A549 (cell line): ENCODE results near the gene TMEM221. TPM values are rescaled to one million over a fixed set of nuclear protein-coding genes. Genes with fewer than 3 reads are reported as not detected.

Source experiments
- ATAC-seq, 2 experiments: fragments of 200-7000 bp in 1 of 2; fragments of >200 bp in 1 of 2; cut with Nextera tagmentation in 1 of 2; cut with Tn5 transposase in 1 of 2; 3 replicates each; pipeline versions ENCODE4 v1.8.0 to v1.9.1; 2018 to 2020; ENCODE audit warnings: mild to moderate bottlenecking in 1 of 2, moderate library complexity in 1 of 2
- CTCF ChIA-PET: fragments of 300-600 bp; sonication (Branson Sonifier 250); formaldehyde crosslinking; extraction: SDS; loops from one replicate; lab custom pipeline; 2021; ENCODE audit warnings: antibody characterized with exemption, inconsistent platforms; lab: Yijun Ruan, JAX
- POLR2A ChIA-PET: fragments of 350-600 bp; formaldehyde crosslinking; extraction: SDS; loops from one replicate; lab custom pipeline; 2021; ENCODE audit warnings: antibody characterized with exemption, inconsistent platforms; lab: Yijun Ruan, JAX
- DNase-seq, 2 experiments: peaks; one replicate each; pipeline versions ENCODE4 v3.0.0 to v3.0.0-alpha.2; 2011 to 2016; ENCODE audit warnings: low read depth in 1 of 2, low spot score in 1 of 2
- FAIRE-seq: peaks from 2 replicates; lab custom pipeline; 2011; peaks lifted over from hg19 to GRCh38; lab: Jason Lieb, UNC
- H3K27ac ChIP-seq, 2 experiments: fragments of >200 bp; sonication (Bioruptor Twin); formaldehyde crosslinking; 3 replicates each; pipeline ENCODE4 v1.5.1; 2016 to 2017
- H3K4me1 ChIP-seq: fragments of >200 bp; sonication (Bioruptor Twin); formaldehyde crosslinking; 3 replicates; pipeline ENCODE4 v1.6.1; 2016
- H3K4me2 ChIP-seq: fragments of >200 bp; sonication (Bioruptor Twin); formaldehyde crosslinking; 3 replicates; pipeline ENCODE4 v1.6.1; 2016
- H3K4me3 ChIP-seq: fragments of >200 bp; sonication (Bioruptor Twin); formaldehyde crosslinking; 3 replicates; pipeline ENCODE4 v1.5.1; 2016
- H3K9me3 ChIP-seq: fragments of >200 bp; sonication (Bioruptor Twin); formaldehyde crosslinking; 3 replicates; pipeline ENCODE4 v1.6.1; 2016
- BHLHE40 ChIP-seq: IDR thresholded peaks from 2 replicates; pipeline ENCODE4 v1.6.1; 2012; ENCODE audit warnings: low read depth, low read length, inconsistent platforms
- CBX2 ChIP-seq: fragments of 200-600 bp; sonication (generic); IDR thresholded peaks from 2 replicates; pipeline ENCODE4 v1.6.1; 2016; ENCODE audit warnings: low read depth, mild to moderate bottlenecking, borderline replicate concordance
- CHD2 ChIP-seq: fragments of 150-350 bp; IDR thresholded peaks from 2 replicates; pipeline ENCODE4 v1.6.1; 2014; ENCODE audit warnings: low read length; ENCODE audit not compliant: partially characterized antibody
- EHMT2 ChIP-seq: fragments of 200-600 bp; sonication (generic); IDR thresholded peaks from 2 replicates; pipeline ENCODE4 v1.6.1; 2016; ENCODE audit warnings: antibody characterized with exemption, low read depth, mild to moderate bottlenecking, moderate library complexity
- ESRRA ChIP-seq: fragments of 150-350 bp; IDR thresholded peaks from 2 replicates; pipeline ENCODE4 v1.6.1; 2014; ENCODE audit warnings: mild to moderate bottlenecking, low read length, borderline replicate concordance
- FOXS1 ChIP-seq: fragments of 250-450 bp; sonication (Bioruptor Pico); IDR thresholded peaks from 2 replicates; pipeline ENCODE4 v1.5.0; 2020; ENCODE audit warnings: mild to moderate bottlenecking, moderate library complexity
- GATA3 ChIP-seq: IDR thresholded peaks from 2 replicates; pipeline ENCODE4 v1.6.1; 2012; ENCODE audit warnings: borderline replicate concordance
- HEYL ChIP-seq: fragments of 250-450 bp; sonication (Bioruptor Pico); IDR thresholded peaks from 2 replicates; pipeline ENCODE4 v1.8.0; 2021; ENCODE audit warnings: mild to moderate bottlenecking, moderate library complexity
- HOXA7 ChIP-seq: fragments of 250-450 bp; sonication (Bioruptor Pico); IDR thresholded peaks from 2 replicates; pipeline ENCODE4 v1.5.0; 2020; ENCODE audit warnings: mild to moderate bottlenecking, moderate library complexity
- HOXB13 ChIP-seq: fragments of 250-450 bp; sonication (Bioruptor Pico); IDR thresholded peaks from 2 replicates; pipeline ENCODE4 v1.5.0; 2020; ENCODE audit warnings: low read depth, mild to moderate bottlenecking, moderate library complexity
- HOXB5 ChIP-seq: fragments of 250-450 bp; sonication (Bioruptor Pico); IDR thresholded peaks from 2 replicates; pipeline ENCODE4 v1.5.0; 2020; ENCODE audit warnings: mild to moderate bottlenecking, moderate library complexity
- JUN ChIP-seq, 2 experiments: fragments of >200 bp; sonication (Bioruptor Twin); formaldehyde crosslinking; IDR thresholded peaks; 2 replicates in 1 of 2; 3 replicates in 1 of 2; pipeline ENCODE4 v1.6.1; 2016 to 2017
- KDM1A ChIP-seq: fragments of 200-600 bp; sonication (generic); IDR thresholded peaks from 2 replicates; pipeline ENCODE4 v1.6.1; 2016; ENCODE audit warnings: low read depth, mild to moderate bottlenecking
- MAZ ChIP-seq: fragments of 150-350 bp; IDR thresholded peaks from 2 replicates; pipeline ENCODE4 v1.6.1; 2014; ENCODE audit warnings: antibody characterized with exemption, low read depth, low read length, borderline replicate concordance
- MYC ChIP-seq: IDR thresholded peaks from 2 replicates; pipeline ENCODE4 v1.6.1; 2012; ENCODE audit warnings: mild to moderate bottlenecking, inconsistent platforms, low read length, improper control_type of control experiment, borderline replicate concordance
- NR3C1 ChIP-seq: fragments of >200 bp; sonication (Bioruptor Twin); formaldehyde crosslinking; IDR thresholded peaks from 3 replicates; pipeline ENCODE4 v1.6.1; 2017
- RARB ChIP-seq: fragments of 250-450 bp; sonication (Bioruptor Pico); IDR thresholded peaks from 2 replicates; pipeline ENCODE4 v1.8.0; 2021; ENCODE audit warnings: mild to moderate bottlenecking, moderate library complexity
- REST ChIP-seq: fragments of 200-600 bp; sonication (generic); IDR thresholded peaks from 2 replicates; pipeline ENCODE4 v1.6.1; 2016; ENCODE audit warnings: antibody characterized with exemption, mild to moderate bottlenecking, moderate library complexity
- TP53 ChIP-seq: fragments of 250-450 bp; sonication (Bioruptor Pico); IDR thresholded peaks from 2 replicates; pipeline ENCODE4 v1.5.0; 2021; ENCODE audit warnings: mild to moderate bottlenecking, moderate library complexity
- USF2 ChIP-seq: fragments of 450-650 bp; IDR thresholded peaks from 2 replicates; pipeline ENCODE4 v1.6.1; 2014; ENCODE audit warnings: antibody characterized with exemption
- ZFP36 ChIP-seq: fragments of 450-650 bp; IDR thresholded peaks from 2 replicates; pipeline ENCODE4 v1.6.1; 2014; ENCODE audit warnings: borderline replicate concordance; ENCODE audit not compliant: partially characterized antibody
- WGBS: methylation state at CpG from one replicate; pipeline ENCODE4 v1.1.6; 2017; ENCODE audit errors: missing lambda C conversion rate; 5-methylcytosine and 5-hydroxymethylcytosine counted together
- polyA plus RNA-seq, 4 experiments: library from polyadenylated mRNA; depleted of rRNA in 3 of 4; stranded (reverse); fragments of >200 nt; fragmentation: RNase III in 1 of 4; extraction: RNeasy Plus Mini Kit Qiagen cat#74134 plus additional on column Dnase treatment in 1 of 4; gene quantifications; 2 replicates in 3 of 4; 3 replicates in 1 of 4; pipeline ENCODE4 v1.2.3, GENCODE V29; 2011 to 2017

TMEM221 gene
- polyA plus RNA-seq, 2 of the 4 experiments (the other 2 are of a cell fraction), result 0.78 to 0.90 TPM

GRCh38 chr19:17409990-17410389, 38.5 kb downstream of the TMEM221 start:
- Histone ChIP-seq H3K9me3 (no peaks in the 10 kb centered on the region), H3K4me1 (no peaks in the 10 kb centered on the region), H3K4me2 (no peak overlapping the region), H3K4me3 (no peak overlapping the region), H3K27ac (no peak overlapping the region)
- DNase-seq (no peak), ATAC-seq (no peak), FAIRE-seq (no peak)
- 85% methylated on average over 9 of the region's 9 CpGs for WGBS
- ChIA-PET CTCF (no interaction called here), POLR2A (interaction anchor here (1.3 kb wide), 1 partner anchor 10 kb away, joined by 5 read pairs; the partner anchor contains the start of gene MVB12A)
- TF ChIP-seq HOXA7 (no peak), TP53 (CRISPR knock-in tag) (no peak), MYC (no peak), EHMT2 (no peak), MAZ (no peak), JUN (IDR thresholded peaks at IDR 0.05) (no peak), CBX2 (no peak)

DNA sequence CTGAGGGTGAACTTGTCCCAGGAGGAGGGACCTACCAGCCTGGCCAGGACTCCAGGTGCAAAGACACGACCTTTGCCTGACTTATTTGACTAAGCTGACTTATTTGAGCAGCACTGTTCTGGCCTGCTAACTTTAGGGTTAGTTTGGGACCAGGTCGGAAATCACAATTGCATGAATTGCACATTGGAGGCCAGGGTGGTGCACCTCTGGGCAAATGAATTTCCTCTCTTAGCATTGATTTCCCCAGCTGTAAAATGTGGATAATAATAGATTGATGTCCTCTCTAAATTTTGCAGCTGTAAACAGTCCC, 41.6 kb downstream of the TMEM221 start:
- no peaks in the 10 kb centered on the region for H3K9me3 ChIP-seq
- TF ChIP-seq GATA3 (no peak), ZFP36 (no peak), KDM1A (no peak), HOXB5 (no peak), CHD2 (no peak), HOXB13 (CRISPR knock-in tag) (no peak), ESRRA (no peak), BHLHE40 (no peak), FOXS1 (CRISPR knock-in tag) (no peak), RARB (CRISPR knock-in tag) (no peak), HEYL (CRISPR knock-in tag) (no peak), USF2 (no peak), JUN (IDR thresholded peaks at IDR 0.05) (no peak), NR3C1 (no peak), REST (no peak)
- TF ChIP-seq, all 56 proteins: peak for 0
- DNase-seq, result no peak
- Histone ChIP-seq H3K27ac (no peak overlapping the region), H3K4me3 (no peak overlapping the region), H3K4me2 (no peak overlapping the region), H3K4me1 (no peaks in the 10 kb centered on the region)
- POLR2A ChIA-PET, result no interaction called here
- FAIRE-seq, result no peak
- 70% methylated on average over 2 of the region's 2 CpGs for WGBS
- CTCF ChIA-PET, result interaction anchor here (1.0 to 1.2 kb wide), 2 partner anchors 15 to 21 kb away, joined by 3 to 5 read pairs; no protein-coding TSS in a partner anchor
- no peak for ATAC-seq
